Measurements from ENCODE around the gene SH3TC1.

- no peak for TF ChIP-seq CTCF (conservative IDR thresholded peaks at IDR 0.05; ENCODE audit: low read length)
- TF ChIP-seq EZH2phosphoT487 (IDR thresholded peaks at IDR 0.05; ENCODE audit: borderline replicate concordance): no peak
Measured at GRCh38 chr4:8263397-8263796, 64.3 kb downstream of the SH3TC1 start.
